Endodermal cell (in vitro differentiated cells): ENCODE results near the gene VPS13D. TPM values are rescaled to one million over a fixed set of nuclear protein-coding genes. Genes with fewer than 3 reads are reported as not detected.

ENCODE experiments used
- DNase-seq: peaks from one replicate; pipeline ENCODE4 v3.0.0-alpha.2; 2017
- H3K27ac ChIP-seq: 2 replicates; pipeline ENCODE4 v1.5.1; 2013; ENCODE audit warnings: mild to moderate bottlenecking, low read depth, low read length, moderate library complexity
- H3K27me3 ChIP-seq: 2 replicates; pipeline ENCODE4 v1.6.1; 2013; ENCODE audit warnings: mild to moderate bottlenecking, low read length, moderate library complexity; ENCODE audit not compliant: insufficient read depth, control insufficient read depth, poor library complexity, severe bottlenecking
- H3K36me3 ChIP-seq: 2 replicates; pipeline ENCODE4 v1.7.0; 2013; ENCODE audit warnings: mild to moderate bottlenecking, low read length, moderate library complexity; ENCODE audit not compliant: control insufficient read depth, insufficient read depth
- H3K4me1 ChIP-seq: one replicate; pipeline ENCODE4 v1.7.0; 2013; ENCODE audit warnings: low read length; ENCODE audit not compliant: control insufficient read depth, insufficient read depth
- H3K4me3 ChIP-seq: 2 replicates; pipeline ENCODE4 v1.5.1; 2013; ENCODE audit warnings: mild to moderate bottlenecking, low read length, moderate library complexity
- H3K9ac ChIP-seq: 2 replicates; pipeline ENCODE4 v1.6.1; 2013; ENCODE audit warnings: mild to moderate bottlenecking, low read length, moderate library complexity; ENCODE audit not compliant: poor library complexity, severe bottlenecking; ENCODE audit errors: extremely low read depth
- H3K9me3 ChIP-seq: 2 replicates; pipeline ENCODE4 v1.6.1; 2013; ENCODE audit warnings: mild to moderate bottlenecking, low read length, moderate library complexity; ENCODE audit not compliant: control insufficient read depth
- H3K27ac Mint-ChIP-seq: 2 replicates; pipeline ENCODE4 v1.8.0; 2020; ENCODE audit warnings: mixed read lengths
- H3K27me3 Mint-ChIP-seq: 2 replicates; pipeline ENCODE4 v1.8.0; 2021; ENCODE audit warnings: mild to moderate bottlenecking, mixed read lengths; ENCODE audit not compliant: insufficient read depth
- H3K36me3 Mint-ChIP-seq: 2 replicates; pipeline ENCODE4 v1.8.0; 2020; ENCODE audit warnings: low read depth, mixed read lengths
- H3K4me1 Mint-ChIP-seq: 2 replicates; pipeline ENCODE4 v1.8.0; 2020; ENCODE audit warnings: mixed read lengths
- H3K4me3 Mint-ChIP-seq: 2 replicates; pipeline ENCODE4 v1.8.0; 2020; ENCODE audit warnings: mild to moderate bottlenecking, moderate library complexity, mixed read lengths
- H3K9me3 Mint-ChIP-seq: 2 replicates; pipeline ENCODE4 v1.8.0; 2020; ENCODE audit warnings: mild to moderate bottlenecking, mixed read lengths
- CTCF ChIP-seq: fragments of 200-600 bp; sonication (generic); conservative IDR thresholded peaks from 2 replicates; pipeline ENCODE4 v1.5.0; 2021; ENCODE audit warnings: antibody characterized with exemption, mild to moderate bottlenecking
- WGBS, 2 experiments: methylation state at CpG; one replicate each; pipeline versions ENCODE4 v1.1.5 to v1.1.7; 2013; ENCODE audit warnings: missing lambda C conversion rate in 2 of 2, mixed read lengths in 1 of 2; ENCODE audit not compliant: insufficient coverage in 1 of 2, insufficient read length in 1 of 2; 5-methylcytosine and 5-hydroxymethylcytosine counted together
- total RNA-seq, 2 donors: library from RNA; stranded (reverse); fragmentation: NEBNext Ultra II Directional in 1 of 2; extraction: Animal tissue kit (Norgen Biotek cat#: 25700) in 1 of 2; gene quantifications; 2 replicates in 1 of 2; 3 replicates in 1 of 2; pipeline ENCODE4 v1.2.1, GENCODE V29; 2021

Gene VPS13D
- total RNA-seq, 2 donors from 2014 or later: 32.5 to 36.7 TPM

DNA sequence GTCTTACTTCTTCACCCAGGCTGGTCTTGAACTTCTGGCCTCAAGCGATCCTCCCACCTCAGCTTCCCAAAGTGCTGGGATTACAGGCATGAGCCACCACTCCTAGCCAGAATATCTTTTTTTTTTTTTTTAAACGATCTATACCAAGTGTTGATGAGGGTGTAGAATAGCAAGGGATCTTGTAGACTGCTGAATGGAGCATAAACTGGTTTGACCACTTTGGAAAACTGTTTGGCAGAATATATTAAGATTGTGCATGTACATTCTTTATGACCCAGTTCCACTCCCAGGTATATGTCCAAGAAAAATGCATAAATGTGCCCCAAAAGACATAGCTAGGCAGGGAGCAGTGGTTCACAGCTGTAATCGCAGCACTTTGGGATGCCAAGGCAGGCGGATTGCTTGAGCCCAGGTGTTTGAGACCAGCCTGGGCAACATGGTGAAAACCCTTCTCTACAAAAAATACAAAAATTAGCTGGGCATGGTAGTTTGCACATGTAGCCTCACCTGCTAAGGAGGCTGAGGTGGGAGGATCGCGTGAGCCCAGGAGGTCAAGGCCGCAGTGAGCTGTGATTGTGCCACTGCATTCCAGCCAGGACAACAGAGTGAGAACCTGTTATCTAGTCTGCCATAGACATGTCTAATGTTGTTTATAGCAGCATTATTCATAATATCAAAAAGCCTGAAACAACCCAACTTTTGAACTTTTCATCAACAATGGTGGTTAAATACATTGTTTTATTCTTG, 184.0 kb downstream of the VPS13D start:
- H3K27ac ChIP-seq: no peak overlapping the region
- H3K4me3 ChIP-seq: no peak overlapping the region
- no peak overlapping the region for H3K27ac Mint-ChIP-seq
- H3K4me1 ChIP-seq: no peaks in the 10 kb centered on the region
- WGBS, 2 experiments: 94 to 98% methylated on average over 5 to 7 of the region's 7 CpGs
- H3K9me3 ChIP-seq: peaks cover 27% of the 10 kb centered on the region
- H3K9ac ChIP-seq: no peak overlapping the region
- H3K36me3 ChIP-seq: peaks cover 22% of the 10 kb centered on the region
- H3K27me3 Mint-ChIP-seq: no peaks in the 10 kb centered on the region
- DNase-seq: no peak
- peaks cover 6% of the 10 kb centered on the region for H3K4me1 Mint-ChIP-seq
- no peak for TF ChIP-seq CTCF
- H3K4me3 Mint-ChIP-seq: no peak overlapping the region
- H3K27me3 ChIP-seq: no peaks in the 10 kb centered on the region
- H3K36me3 Mint-ChIP-seq: peaks cover 53% of the 10 kb centered on the region
- H3K9me3 Mint-ChIP-seq: peaks cover 10% of the 10 kb centered on the region

GRCh38 chr1:12414444-12415018, 184.7 kb downstream of the VPS13D start:
- peaks cover 25% of the 10 kb centered on the region for H3K36me3 ChIP-seq
- no peaks in the 10 kb centered on the region for H3K4me1 ChIP-seq
- no peak overlapping the region for H3K4me3 Mint-ChIP-seq
- no peak overlapping the region for H3K27ac Mint-ChIP-seq
- DNase-seq: no peak
- no peak overlapping the region for H3K27ac ChIP-seq
- TF ChIP-seq CTCF: no peak
- H3K4me3 ChIP-seq: no peak overlapping the region
- no peaks in the 10 kb centered on the region for H3K27me3 ChIP-seq
- H3K4me1 Mint-ChIP-seq: peaks cover 6% of the 10 kb centered on the region
- WGBS, 2 experiments: 85% methylated on average over 2 of the region's 2 CpGs; no CpG with 5 or more reads in 1 of the 2 experiments
- peaks cover 21% of the 10 kb centered on the region for H3K9me3 ChIP-seq
- peaks cover 10% of the 10 kb centered on the region for H3K9me3 Mint-ChIP-seq
- H3K27me3 Mint-ChIP-seq: no peaks in the 10 kb centered on the region
- H3K9ac ChIP-seq: no peak overlapping the region
- H3K36me3 Mint-ChIP-seq: peaks cover 52% of the 10 kb centered on the region

GRCh38 chr1:12415038-12415466, 185.2 kb downstream of the VPS13D start:
- Histone ChIP-seq H3K4me3 (no peak overlapping the region), H3K27me3 (no peaks in the 10 kb centered on the region), H3K9ac (no peak overlapping the region), H3K27ac (no peak overlapping the region), H3K36me3 (peaks cover 27% of the 10 kb centered on the region), H3K9me3 (peaks cover 15% of the 10 kb centered on the region), H3K4me1 (no peaks in the 10 kb centered on the region)
- no peak for DNase-seq
- Mint-ChIP-seq H3K27ac (no peak overlapping the region), H3K4me1 (peaks cover 4% of the 10 kb centered on the region), H3K4me3 (no peak overlapping the region), H3K9me3 (peaks cover 6% of the 10 kb centered on the region), H3K27me3 (no peaks in the 10 kb centered on the region), H3K36me3 (peaks cover 47% of the 10 kb centered on the region)
- WGBS, 2 experiments: 92 to 96% methylated on average over 3 to 5 of the region's 5 CpGs
- TF ChIP-seq CTCF: no peak
